OCI-M2 (cell line): ENCODE data around the gene PAX9.

Experiments used
- DNase-seq: peaks from one replicate; lab custom pipeline; 2025; ENCODE audit not compliant: unreplicated experiment; lab: John Stamatoyannopoulos, UW

PAX9 gene

DNA sequence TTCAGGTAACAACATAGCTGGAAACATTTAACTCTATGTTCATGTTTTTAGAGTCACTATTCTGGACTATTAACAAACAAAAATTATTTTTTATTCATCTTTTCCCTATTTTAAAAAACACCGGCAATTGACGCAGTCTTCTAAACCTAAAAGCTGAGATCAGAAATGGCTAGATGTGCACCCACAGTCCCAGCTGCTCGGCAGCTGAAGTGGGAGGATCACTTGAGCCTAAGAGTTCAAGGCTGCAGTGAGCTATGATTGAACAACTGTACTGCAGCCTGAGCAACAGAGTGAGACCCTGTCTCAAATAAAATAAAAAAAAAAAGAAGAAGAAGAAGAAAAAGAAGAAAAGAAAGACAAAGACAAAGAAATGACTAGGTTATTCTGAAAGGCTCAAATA is 64.5 kb downstream of the PAX9 start:
- no peak for DNase-seq
